Esophagus squamous epithelium (tissue), 5 donors: ENCODE measurements around the gene PCNT. TPM values are rescaled to one million over a fixed set of nuclear protein-coding genes. Genes with fewer than 3 reads are reported as not detected.

ENCODE experiments used
- DNase-seq: peaks from one replicate; lab custom pipeline; 2025; lab: John Stamatoyannopoulos, UW
- H3K27ac ChIP-seq, 4 donors: fragments of 200-600 bp; sonication (generic); one replicate each; pipeline ENCODE4 v1.5.1; 2016 to 2019; ENCODE audit warnings: mild to moderate bottlenecking in 1 of 4
- H3K27me3 ChIP-seq, 4 donors: fragments of 200-600 bp; sonication (generic); 1 replicate in 3 of 4; 2 replicates in 1 of 4; pipeline versions ENCODE4 v1.5.1 to v1.6.0; 2017 to 2021; ENCODE audit warnings: antibody characterized with exemption in 1 of 4
- H3K36me3 ChIP-seq, 3 donors: fragments of 200-600 bp; sonication (generic); one replicate each; pipeline ENCODE4 v1.5.1; 2016 to 2019
- H3K4me1 ChIP-seq, 3 donors: fragments of 200-600 bp; sonication (generic); one replicate each; pipeline ENCODE4 v1.5.1; 2017 to 2019
- H3K4me3 ChIP-seq, 4 donors: fragments of 200-600 bp; sonication (generic); 1 replicate in 3 of 4; 2 replicates in 1 of 4; pipeline ENCODE4 v1.5.1; 2016 to 2019; ENCODE audit warnings: mild to moderate bottlenecking in 2 of 4, moderate library complexity in 1 of 4
- H3K9me3 ChIP-seq, 3 donors: fragments of 200-600 bp; sonication (generic); one replicate each; pipeline ENCODE4 v1.5.1; 2016 to 2019
- CTCF ChIP-seq, 6 experiments: fragments of 450-650 bp in 4 of 6; fragments of 200-600 bp in 2 of 6; sonication (generic) in 2 of 6; IDR thresholded peaks; one replicate each; pipeline ENCODE4 v1.5.1; 2016 to 2019; ENCODE audit warnings: antibody characterized with exemption in 6 of 6, mild to moderate bottlenecking in 4 of 6, moderate library complexity in 4 of 6
- POLR2A ChIP-seq, 4 donors: fragments of 450-650 bp; IDR thresholded peaks; one replicate each; pipeline ENCODE4 v1.6.1; 2017; ENCODE audit warnings: antibody characterized with exemption in 4 of 4, mild to moderate bottlenecking in 4 of 4, moderate library complexity in 3 of 4
- WGBS, 2 donors: methylation state at CpG; one replicate each; pipeline ENCODE4 v1.1.5; 2018; 5-methylcytosine and 5-hydroxymethylcytosine counted together
- intact Hi-C: fragments of 100-400 bp; cut with DNase I; formaldehyde crosslinking; loops from one replicate; pipeline ENCODE4 v1.15.0; 2022
- total RNA-seq, 4 donors: library from RNA; depleted of rRNA; stranded (reverse); fragments of >200 nt; gene quantifications; one replicate each; pipeline ENCODE4 v1.1.0, GENCODE V29; 2016
- donor health status: DM: yes; HTN: yes; CAD: no.

Gene PCNT
- total RNA-seq, 4 donors from 2014 or later, result 26.8 to 38.7 (median 29.9) TPM

- TF ChIP-seq CTCF (IDR thresholded peaks at IDR 0.05) (no peak), POLR2A (IDR thresholded peaks at IDR 0.05) (no peak)
- no peaks in the 10 kb centered on the region for H3K27me3 ChIP-seq
- H3K36me3 ChIP-seq, result peaks cover 32 to 98% (median 37%) of the 10 kb centered on the region in 3 donors
- intact Hi-C loops, result no loop called here
- no peak for DNase-seq
- H3K4me3 ChIP-seq, result no peak overlapping the region
- WGBS, 2 donors, result 93 to 96% methylated on average over 11 to 17 of the region's 33 CpGs
- peaks cover 0 to 16% (median 0%) of the 10 kb centered on the region in 3 donors for H3K4me1 ChIP-seq
- H3K27ac ChIP-seq, result no peak overlapping the region
- no peaks in the 10 kb centered on the region for H3K9me3 ChIP-seq
Observed at GRCh38 chr21:46355161-46356004, 31.4 kb downstream of the PCNT start.

GRCh38 chr21:46356005-46356338 lies 32.0 kb downstream of the PCNT start:
- intact Hi-C loops, result no loop called here
- Histone ChIP-seq H3K4me1 (peaks cover 0 to 12% (median 0%) of the 10 kb centered on the region in 3 donors), H3K9me3 (no peaks in the 10 kb centered on the region), H3K27me3 (no peaks in the 10 kb centered on the region), H3K4me3 (no peak overlapping the region), H3K27ac (no peak overlapping the region), H3K36me3 (peaks cover 31 to 98% (median 32%) of the 10 kb centered on the region in 3 donors)
- 91 to 100% methylated on average over 3 to 7 of the region's 13 CpGs for WGBS, 2 donors
- no peak for DNase-seq
- no peak for TF ChIP-seq CTCF (IDR thresholded peaks at IDR 0.05)
- TF ChIP-seq POLR2A (IDR thresholded peaks at IDR 0.05), result no peak

- Histone ChIP-seq H3K36me3 (peaks cover 26 to 98% (median 32%) of the 10 kb centered on the region in 3 donors), H3K4me1 (peaks cover 0 to 4% (median 0%) of the 10 kb centered on the region in 3 donors), H3K27me3 (no peaks in the 10 kb centered on the region), H3K9me3 (no peaks in the 10 kb centered on the region), H3K27ac (no peak overlapping the region), H3K4me3 (no peak overlapping the region)
- no peak for TF ChIP-seq POLR2A (IDR thresholded peaks at IDR 0.05)
- TF ChIP-seq CTCF (IDR thresholded peaks at IDR 0.05), result no peak
- intact Hi-C loops, result no loop called here
- DNase-seq, result no peak
- 82 to 84% methylated on average over 10 to 16 of the region's 23 CpGs for WGBS, 2 donors
Observed at GRCh38 chr21:46356494-46357334, 32.8 kb downstream of the PCNT start.

- no peaks in the 10 kb centered on the region for H3K27me3 ChIP-seq
- WGBS, 2 donors, result 69 to 75% methylated on average over 4 of the region's 4 CpGs
- TF ChIP-seq CTCF (IDR thresholded peaks at IDR 0.05), result no peak
- no peak for TF ChIP-seq POLR2A (IDR thresholded peaks at IDR 0.05)
- H3K4me3 ChIP-seq, result no peak overlapping the region
- intact Hi-C loops, result no loop called here
- DNase-seq, result no peak
- peaks cover 20 to 98% (median 27%) of the 10 kb centered on the region in 3 donors for H3K36me3 ChIP-seq
- H3K27ac ChIP-seq, result no peak overlapping the region
- H3K9me3 ChIP-seq, result no peaks in the 10 kb centered on the region
- H3K4me1 ChIP-seq, result no peaks in the 10 kb centered on the region
Observed at GRCh38 chr21:46357335-46357604, 33.3 kb downstream of the PCNT start.
